ENCODE results near the gene PHKG2. TPM values are rescaled to one million over a fixed set of nuclear protein-coding genes. Genes with fewer than 3 reads are reported as not detected.

Gene PHKG2
- total RNA-seq, 1 donor from 2014 or later = 15.6 TPM

DNA sequence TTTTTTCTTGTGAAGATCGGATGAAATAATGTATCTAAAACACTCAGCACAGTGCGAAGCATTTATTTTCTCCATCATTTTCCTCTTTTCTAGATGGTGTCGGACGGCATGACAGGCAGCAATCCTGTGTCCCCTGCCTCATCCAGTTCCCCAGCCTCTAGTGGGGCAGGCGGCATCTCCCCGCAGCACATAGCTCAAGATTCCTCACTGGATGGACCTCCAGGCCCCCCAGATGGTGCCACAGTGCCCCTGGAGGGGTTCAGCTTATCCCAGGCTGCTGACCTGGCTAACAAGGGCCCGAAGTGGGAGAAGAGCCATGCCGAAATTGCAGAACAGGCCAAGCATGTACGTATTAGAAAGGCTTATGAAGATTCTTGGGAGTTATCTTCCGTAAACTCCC, 44.3 kb upstream of the PHKG2 start:
- Histone ChIP-seq H3K27ac (replicated peaks) (no peak overlapping the region), H3K4me1 (peaks cover 28% of the 10 kb centered on the region), H3K4me3 (no peak overlapping the region), H3K27me3 (ENCODE audit: low read depth) (no peaks in the 10 kb centered on the region), H3K9me3 (replicated peaks) (no peaks in the 10 kb centered on the region), H3K36me3 (peaks cover 93% of the 10 kb centered on the region)
- DNase-seq = no peak
- intact Hi-C loops (cut with micrococcal nuclease) = no loop called here
- TF ChIP-seq, protein P1, sequence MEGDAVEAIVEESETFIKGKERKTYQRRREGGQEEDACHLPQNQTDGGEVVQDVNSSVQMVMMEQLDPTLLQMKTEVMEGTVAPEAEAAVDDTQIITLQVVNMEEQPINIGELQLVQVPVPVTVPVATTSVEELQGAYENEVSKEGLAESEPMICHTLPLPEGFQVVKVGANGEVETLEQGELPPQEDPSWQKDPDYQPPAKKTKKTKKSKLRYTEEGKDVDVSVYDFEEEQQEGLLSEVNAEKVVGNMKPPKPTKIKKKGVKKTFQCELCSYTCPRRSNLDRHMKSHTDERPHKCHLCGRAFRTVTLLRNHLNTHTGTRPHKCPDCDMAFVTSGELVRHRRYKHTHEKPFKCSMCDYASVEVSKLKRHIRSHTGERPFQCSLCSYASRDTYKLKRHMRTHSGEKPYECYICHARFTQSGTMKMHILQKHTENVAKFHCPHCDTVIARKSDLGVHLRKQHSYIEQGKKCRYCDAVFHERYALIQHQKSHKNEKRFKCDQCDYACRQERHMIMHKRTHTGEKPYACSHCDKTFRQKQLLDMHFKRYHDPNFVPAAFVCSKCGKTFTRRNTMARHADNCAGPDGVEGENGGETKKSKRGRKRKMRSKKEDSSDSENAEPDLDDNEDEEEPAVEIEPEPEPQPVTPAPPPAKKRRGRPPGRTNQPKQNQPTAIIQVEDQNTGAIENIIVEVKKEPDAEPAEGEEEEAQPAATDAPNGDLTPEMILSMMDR (IDR thresholded peaks at IDR 0.05; ENCODE audit: borderline replicate concordance) = no peak

GRCh38 chr16:30706046-30706445, 42.2 kb upstream of the PHKG2 start:
- DNase-seq = no peak
- H3K27ac ChIP-seq (replicated peaks) = no peak overlapping the region
- TF ChIP-seq, protein P1 (IDR thresholded peaks at IDR 0.05; ENCODE audit: borderline replicate concordance) = no peak
- H3K9me3 ChIP-seq (replicated peaks) = no peaks in the 10 kb centered on the region
- intact Hi-C loops (cut with micrococcal nuclease) = no loop called here
- peaks cover 7% of the 10 kb centered on the region for H3K4me1 ChIP-seq
- H3K27me3 ChIP-seq (ENCODE audit: low read depth) = no peaks in the 10 kb centered on the region
- peaks cover 98% of the 10 kb centered on the region for H3K36me3 ChIP-seq
- H3K4me3 ChIP-seq = no peak overlapping the region

DNA sequence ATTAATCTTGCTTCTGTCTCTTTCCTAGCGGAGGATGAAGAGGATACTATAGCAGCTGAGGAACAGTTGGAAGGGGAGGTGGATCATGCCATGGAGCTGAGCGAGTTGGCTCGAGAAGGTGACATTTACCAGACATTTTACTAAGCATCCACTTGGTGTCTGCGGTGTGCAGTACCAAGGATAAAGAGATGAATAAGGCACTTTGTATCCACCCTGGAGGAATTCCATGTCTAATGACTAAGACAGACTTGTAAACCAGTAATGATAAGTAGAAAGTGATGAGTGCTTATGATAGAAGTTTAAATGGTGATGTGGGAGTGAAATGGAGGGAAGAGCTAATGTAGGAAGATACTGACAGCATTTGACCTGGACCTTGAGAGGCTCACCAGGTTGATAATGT, 37.3 kb upstream of the PHKG2 start:
- DNase-seq = no peak

GRCh38 chr16:30711712-30712111, 36.5 kb upstream of the PHKG2 start:
- intact Hi-C loops (cut with micrococcal nuclease) = no loop called here
- no peaks in the 10 kb centered on the region for H3K4me1 ChIP-seq
- no peaks in the 10 kb centered on the region for H3K27me3 ChIP-seq (ENCODE audit: low read depth)
- H3K27ac ChIP-seq (replicated peaks) = no peak overlapping the region
- H3K4me3 ChIP-seq = no peak overlapping the region
- no peak for DNase-seq
- TF ChIP-seq, protein P1 (IDR thresholded peaks at IDR 0.05; ENCODE audit: borderline replicate concordance) = no peak
- peaks cover 100% of the 10 kb centered on the region for H3K36me3 ChIP-seq
- H3K9me3 ChIP-seq (replicated peaks) = no peaks in the 10 kb centered on the region

More for the DNA sequence above, 37.3 kb upstream of the PHKG2 start:
- Histone ChIP-seq H3K4me3 (no peak overlapping the region), H3K4me1 (no peaks in the 10 kb centered on the region), H3K27ac (replicated peaks) (no peak overlapping the region), H3K36me3 (peaks cover 100% of the 10 kb centered on the region), H3K9me3 (replicated peaks) (no peaks in the 10 kb centered on the region), H3K27me3 (ENCODE audit: low read depth) (no peaks in the 10 kb centered on the region)
- TF ChIP-seq, protein P1 (IDR thresholded peaks at IDR 0.05; ENCODE audit: borderline replicate concordance) = no peak
- intact Hi-C loops (cut with micrococcal nuclease) = no loop called here

- intact Hi-C loops (cut with micrococcal nuclease) = no loop called here
- H3K27ac ChIP-seq (replicated peaks) = no peak overlapping the region
- H3K4me3 ChIP-seq = no peak overlapping the region
- H3K4me1 ChIP-seq = no peaks in the 10 kb centered on the region
- no peak for DNase-seq
- H3K9me3 ChIP-seq (replicated peaks) = no peaks in the 10 kb centered on the region
- no peaks in the 10 kb centered on the region for H3K27me3 ChIP-seq (ENCODE audit: low read depth)
- peaks cover 100% of the 10 kb centered on the region for H3K36me3 ChIP-seq
- TF ChIP-seq, protein P1 (IDR thresholded peaks at IDR 0.05; ENCODE audit: borderline replicate concordance) = no peak
Measured at GRCh38 chr16:30715750-30716445, 32.3 kb upstream of the PHKG2 start.

Measured in left ventricle myocardium inferior (tissue), 1 donor.